NCI-H1694 treated with DMSO at 0.1 percent for 48 hours (cell line): Measurements from ENCODE around the gene METTL1.
"Not testable (repeated sequence)": the region's sequence is repeated elsewhere in the genome, so short reads cannot be mapped to it uniquely, and the experiment has no call there.

Experiments
- DNase-seq: peaks from one replicate; lab custom pipeline; 2025; lab: John Stamatoyannopoulos, UW

METTL1 gene

GRCh38 chr12:57771873-57772428 lies at the start of gene METTL1:
Gene METTL1, minus strand, starts transcription at chr12:57772105. Its CDS starts 22 bp downstream, at chr12:57772083.
- peak; percentile 90 for DNase-seq

GRCh38 chr12:57821015-57821414 lies 49.1 kb upstream of the METTL1 start:
- DNase-seq, result not testable (repeated sequence)

DNA sequence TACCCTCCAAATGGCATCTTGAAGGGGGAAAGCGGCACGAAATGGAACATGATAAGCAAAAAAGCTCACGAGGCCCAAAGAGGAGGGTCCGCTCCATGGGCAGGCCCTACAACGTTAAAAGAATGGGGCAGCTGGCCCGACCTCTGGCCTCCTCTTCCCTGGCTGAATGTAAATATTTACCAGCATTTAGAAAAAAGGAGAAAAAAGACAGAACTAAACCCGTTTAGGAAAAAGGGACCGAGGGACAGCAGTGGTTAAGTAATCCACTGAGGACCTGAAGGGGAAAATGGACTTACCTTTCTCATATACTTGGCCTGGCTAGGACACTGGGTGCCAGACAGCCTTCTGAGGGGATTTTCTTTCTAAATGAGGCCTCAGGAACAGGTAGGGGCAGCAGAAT lies 48.2 kb upstream of the METTL1 start:
- not testable (repeated sequence) for DNase-seq

DNA sequence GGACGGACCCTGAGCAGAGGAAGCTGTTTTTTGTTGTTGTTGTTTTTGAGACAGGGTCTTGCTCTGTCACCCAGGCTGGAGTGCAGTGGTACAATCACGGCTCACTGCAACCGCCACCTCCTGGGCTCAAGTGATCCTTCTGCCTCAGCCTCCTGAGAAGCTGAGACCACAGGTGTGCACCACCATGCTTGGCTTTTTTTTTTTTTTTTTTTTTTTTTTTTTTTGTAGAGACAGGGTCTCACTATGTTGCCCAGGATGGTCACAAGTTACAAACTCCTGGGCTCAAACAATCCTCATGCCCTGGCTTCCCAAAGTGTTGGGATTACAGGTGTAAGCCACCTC lies 46.1 kb upstream of the METTL1 start:
- not testable (repeated sequence) for DNase-seq

- no peak for DNase-seq
These were observed 45.5 kb upstream of the METTL1 start for GRCh38 chr12:57817261-57817989.

GRCh38 chr12:57816855-57817151 lies 44.9 kb upstream of the METTL1 start:
- DNase-seq, result no peak

DNA sequence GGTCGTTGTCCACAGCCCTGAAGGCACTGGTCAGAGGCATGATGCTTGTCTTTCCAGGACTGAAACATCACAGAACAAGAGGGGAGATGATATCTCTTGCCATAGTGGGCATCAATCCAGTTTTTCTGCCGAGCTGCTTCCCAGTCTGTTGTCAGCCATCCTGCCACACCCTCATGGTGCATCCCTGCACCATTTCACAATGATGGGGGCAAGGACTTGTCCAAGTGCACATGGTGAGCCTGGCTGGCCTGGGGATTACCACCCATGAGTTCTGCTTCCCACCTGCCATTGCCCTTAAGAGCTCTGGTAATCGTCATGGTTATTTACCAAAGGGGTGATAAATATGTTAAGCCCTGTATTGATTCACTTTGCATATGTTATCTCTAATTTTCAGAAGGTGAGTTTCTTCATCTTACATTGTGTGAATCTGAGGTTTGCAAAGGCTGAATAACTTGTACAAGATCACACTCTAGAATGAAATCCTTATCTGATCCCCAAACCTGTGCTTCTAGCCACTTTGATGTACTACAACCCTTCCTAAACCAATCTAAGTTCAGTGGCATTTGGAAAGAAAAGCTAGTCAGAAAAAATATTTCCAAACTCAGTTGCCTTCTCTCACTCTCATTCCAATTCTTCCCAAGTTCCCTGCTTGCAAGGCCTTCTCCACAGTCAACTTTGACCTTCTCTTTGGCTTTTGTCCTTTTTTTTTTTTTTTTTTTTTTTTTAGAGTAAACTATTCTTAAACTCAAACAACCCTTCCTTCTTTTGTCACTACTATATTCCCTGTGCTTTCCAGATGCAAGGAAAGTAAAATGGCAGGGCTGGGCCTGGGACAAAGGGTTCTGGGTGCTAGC lies 44.3 kb upstream of the METTL1 start:
- no peak for DNase-seq

DNA sequence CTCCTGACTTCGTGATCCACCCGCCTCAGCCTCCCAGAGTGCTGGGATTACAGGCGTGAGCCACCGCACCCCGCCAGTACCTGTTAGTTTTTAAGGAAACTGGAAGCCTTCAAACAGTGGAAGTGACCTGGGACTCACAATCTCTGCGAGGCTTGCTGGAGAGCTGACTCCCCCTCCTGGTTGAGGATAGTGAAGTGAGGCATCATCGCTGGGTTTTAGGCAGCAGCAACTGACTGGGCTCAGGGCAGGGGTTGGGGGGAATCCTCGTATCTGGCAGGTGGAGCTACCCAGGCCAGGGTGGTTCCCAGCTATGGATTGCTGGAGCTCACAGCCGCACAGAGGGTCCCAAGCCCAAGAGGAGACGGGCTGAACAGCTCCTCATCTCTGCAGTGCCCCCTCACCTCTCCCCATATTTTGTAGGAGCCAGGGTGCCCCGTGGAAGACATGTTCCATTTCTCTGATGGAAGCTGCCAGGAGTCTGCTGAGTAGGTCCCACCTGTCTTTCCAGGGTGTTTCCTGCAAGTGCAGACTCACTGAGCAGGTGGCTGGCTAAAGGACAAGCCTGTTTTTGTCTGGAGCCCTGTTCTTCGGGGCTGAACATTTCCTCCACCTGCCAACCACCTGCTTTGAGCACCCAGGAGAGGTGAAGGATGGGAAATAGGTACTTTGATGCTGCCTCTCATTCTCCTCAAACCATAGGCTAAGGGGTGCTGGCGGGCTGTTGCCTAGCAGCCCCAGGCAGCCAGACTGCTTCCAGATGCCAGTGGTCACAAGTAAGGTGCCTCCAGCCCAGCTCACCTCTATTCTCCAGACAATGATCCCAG lies 43.5 kb upstream of the METTL1 start:
- no peak for DNase-seq

DNA sequence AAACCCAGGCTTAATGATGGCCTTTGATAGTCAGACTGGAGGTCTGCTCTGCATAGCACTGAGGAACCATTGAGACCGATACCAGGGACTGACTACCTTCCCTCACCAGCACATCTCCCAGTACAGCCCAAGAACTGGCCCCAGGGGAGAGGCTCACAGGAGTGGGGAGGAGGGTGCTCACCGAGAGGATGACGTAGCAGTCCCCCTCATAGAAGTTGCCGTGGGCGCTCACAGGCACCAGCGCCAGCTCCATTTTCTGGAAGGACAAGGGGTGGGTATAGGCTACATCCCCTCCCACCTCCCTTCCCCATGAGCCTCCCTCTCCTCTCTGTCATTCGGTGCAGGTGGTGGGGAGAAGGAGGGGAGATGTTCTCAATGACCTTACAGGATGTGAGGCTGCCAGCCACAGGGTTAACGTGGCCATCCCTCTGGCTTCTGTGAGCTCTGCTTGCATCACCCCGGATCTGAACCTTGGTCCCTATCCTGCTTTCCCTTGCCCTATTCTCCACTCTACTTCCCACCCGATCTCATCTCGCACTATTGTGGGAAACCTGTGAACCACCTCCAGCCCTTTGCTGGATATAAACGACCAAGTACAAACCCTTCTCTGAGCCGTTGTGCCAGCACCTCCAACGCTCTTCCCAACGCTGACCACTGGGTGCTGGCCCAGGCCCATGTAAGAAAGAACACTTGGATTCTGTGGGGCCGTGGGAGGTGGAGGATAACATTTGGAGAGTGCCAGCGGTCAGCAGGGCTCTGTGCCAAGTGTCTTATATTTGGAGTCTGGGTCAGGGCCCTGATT lies 42.3 kb upstream of the METTL1 start:
- no peak for DNase-seq

DNA sequence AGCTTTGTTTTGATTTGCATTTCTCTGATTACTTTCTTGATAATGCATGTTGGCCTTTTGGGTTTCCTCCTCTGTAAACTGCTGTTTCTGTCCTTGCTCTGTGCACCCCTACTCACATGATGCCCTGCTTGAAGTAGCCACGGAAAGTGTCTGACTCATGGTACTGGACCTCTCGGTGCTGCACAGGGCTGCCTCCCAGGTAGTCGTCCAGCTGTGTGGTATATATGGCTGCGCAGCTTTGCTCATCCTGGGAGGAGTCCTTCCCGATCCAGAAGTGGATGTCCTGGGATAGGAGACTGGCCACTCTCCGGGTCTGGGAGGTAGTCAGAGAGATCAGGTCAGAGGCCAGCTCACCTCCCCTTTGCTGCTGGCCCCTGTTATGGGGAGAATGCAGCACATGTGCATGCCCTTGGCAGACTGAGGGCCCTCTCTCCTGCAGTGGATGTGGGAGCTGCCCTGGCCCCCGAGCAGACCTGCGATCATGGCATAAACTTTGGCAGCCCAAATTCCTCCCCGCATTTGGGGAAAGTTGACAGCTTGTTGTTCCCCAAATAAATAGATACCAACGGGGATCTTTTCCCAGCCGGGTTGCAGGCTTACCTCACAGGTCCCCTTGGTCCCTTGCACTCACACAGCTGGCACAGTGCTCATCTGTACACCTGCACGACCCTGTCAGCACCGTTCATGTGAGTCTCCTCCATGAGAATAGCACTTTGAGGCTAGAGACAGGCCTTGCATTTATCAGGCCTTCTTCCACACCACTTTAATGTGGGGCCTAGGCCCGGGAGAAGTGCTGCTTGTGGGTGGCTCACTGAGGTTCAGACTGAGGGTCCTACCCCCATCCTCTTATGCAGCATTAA lies 41.4 kb upstream of the METTL1 start:
- no peak for DNase-seq

DNA sequence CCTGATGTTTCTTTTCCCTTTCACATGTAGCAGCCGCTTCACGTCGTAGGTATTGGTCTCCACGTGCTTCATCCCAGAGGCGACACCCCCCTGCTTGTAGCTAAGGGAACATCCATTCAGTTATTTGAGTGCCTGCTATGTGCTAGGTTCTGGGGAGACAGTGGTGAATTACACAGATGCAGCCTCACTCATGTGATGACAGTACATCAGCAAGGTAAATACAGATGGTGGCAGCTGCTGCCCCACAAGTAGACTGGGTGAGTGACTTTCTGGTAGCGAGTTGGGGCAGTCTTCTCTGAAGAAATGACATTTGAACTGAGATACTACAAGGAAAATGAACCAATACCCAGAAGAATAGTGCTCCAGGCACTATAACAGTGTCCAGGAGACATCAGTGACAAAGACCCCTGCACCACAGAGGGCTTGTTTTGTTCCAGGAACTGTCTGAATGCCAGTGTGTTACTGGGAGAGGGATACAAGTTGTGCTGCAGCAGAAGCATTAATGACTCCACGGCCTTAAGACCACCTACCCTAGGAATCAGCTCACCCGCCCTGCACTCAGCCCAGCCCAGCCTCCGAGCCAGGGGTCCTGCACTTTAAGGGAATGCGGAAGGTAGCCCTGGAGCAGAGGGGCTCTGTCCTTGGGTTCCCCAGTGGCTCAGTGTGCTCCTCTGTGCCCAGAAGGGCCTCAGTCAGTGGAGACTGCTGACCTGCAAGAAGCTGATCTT lies 39.3 kb upstream of the METTL1 start:
- no peak for DNase-seq

DNA sequence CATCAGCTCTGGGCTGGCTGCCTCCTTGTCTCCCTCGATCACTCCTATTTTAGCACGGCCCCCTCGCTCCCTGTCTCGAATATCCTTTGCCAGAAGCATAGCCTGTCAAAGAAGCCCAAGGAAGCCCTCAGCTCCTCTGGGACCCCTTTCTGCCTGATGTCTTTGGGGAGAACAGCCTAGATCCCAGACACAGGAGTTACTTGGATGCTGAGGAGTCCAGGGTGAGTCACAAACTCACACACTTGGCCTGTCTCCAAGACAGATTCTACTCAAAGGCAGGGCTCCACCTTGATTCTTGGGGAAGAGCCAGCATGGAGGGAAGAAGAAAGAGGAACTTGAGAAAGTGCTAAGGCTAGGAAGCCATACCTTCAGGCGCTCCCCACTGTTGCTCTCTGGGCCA lies 38.5 kb upstream of the METTL1 start:
- DNase-seq, result no peak

GRCh38 chr12:57809425-57809824 lies 37.5 kb upstream of the METTL1 start:
- DNase-seq, result no peak

- no peak for DNase-seq
These were observed 36.4 kb upstream of the METTL1 start for GRCh38 chr12:57808351-57808750.

DNA sequence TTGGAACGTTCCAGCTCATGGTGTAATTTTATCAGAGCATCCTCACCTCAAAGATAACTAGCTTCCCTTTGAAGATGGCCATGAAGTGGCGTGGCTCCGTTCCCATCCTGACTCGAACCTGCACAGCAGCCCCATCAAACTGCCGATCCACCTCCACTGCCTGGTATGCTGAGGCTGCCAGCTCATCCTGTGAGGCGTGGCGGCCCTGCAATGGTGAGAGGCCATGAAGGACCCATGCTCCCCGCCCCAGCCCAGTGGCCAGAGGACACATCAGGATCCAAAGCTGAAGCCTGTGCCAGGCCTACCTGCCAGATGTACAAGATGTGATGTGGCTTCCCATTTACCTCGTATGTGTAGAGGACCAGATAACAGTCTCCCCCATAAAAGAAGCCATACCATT lies 35.4 kb upstream of the METTL1 start:
- DNase-seq, result no peak

DNA sequence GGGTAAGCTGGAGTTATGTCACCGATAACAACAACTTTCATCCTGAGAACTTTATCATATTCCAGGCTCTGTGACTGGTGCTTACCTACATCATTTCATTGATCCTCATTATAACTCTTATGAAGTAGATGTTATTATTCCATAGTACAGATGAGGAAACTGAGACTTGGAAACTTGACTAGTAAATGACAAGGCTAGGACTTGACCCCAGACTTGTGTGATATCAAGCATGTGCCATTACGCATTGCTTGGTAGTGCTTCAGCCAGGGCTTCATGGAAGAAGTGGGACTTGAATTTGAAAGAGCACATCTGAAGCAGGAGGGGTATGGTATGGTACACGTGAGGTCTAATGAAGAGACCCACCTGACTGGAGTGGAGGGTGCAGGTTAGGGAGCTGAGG lies 34.8 kb upstream of the METTL1 start:
- DNase-seq, result no peak

DNA sequence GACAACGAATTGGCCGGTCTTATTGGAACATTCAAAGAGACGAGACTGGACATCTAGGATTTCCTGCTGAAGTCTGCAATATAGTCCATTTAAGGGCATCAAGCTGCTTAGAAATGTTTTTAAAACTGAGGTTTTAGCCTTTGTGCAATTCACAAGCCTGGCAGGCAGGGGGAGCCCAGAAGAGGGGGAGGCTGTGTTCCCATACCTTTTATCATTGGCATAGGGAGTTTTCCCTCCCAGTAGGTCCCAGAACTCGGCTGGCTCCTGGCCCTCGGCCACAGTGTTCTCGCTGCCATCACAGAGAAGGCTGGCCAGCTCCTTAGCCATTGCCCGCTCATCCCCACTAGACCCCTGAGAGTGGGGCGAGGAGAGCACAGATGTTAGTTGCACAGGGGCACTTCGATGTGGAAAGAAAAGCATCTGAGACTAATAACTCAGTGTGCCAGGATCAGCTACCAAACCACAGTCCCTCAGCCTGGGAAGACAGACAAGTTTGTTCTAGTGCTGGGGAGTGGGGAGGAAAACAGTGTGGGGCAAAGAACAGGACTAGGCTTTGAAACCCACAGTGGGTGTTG lies 31.5 kb upstream of the METTL1 start:
- DNase-seq, result peak; percentile 29

DNA sequence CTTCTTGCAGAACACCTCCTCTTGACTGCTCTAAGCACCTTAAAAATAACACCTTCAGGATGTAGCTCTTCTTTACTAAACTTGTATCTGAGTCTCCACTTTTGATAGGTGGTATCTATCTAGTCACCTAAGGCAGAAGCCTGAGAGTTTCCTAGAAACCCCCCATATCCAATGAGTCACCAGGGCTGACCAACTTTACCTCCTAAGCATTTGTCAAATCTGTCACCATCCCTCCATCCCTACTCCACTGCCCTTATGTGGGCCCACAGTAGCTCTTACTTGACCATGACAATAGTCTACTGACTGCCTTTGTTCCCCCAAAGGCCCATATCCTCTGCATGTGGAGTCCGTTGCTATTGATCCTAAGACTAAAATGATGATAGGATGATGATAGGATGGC lies 30.7 kb upstream of the METTL1 start:
- no peak for DNase-seq

DNA sequence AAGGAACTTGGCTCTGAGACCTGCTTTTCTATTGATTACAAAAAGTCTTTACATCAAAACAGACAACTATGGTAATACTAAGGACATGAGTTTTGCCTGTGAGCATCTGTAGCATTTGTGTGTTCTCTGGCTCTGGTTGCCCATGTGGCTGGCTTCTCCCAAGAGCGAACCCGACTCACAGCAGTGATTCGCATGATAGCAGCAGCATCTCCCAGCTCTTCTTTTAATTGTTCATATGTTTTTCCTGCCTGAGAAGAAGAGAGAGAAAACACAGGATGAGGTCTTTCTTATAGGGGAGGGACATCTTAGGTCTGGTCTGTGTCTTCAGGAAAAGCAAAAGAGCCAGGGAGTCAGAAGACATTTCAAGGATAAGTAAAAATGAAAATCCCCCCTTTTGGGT lies 29.1 kb upstream of the METTL1 start:
- no peak for DNase-seq

DNA sequence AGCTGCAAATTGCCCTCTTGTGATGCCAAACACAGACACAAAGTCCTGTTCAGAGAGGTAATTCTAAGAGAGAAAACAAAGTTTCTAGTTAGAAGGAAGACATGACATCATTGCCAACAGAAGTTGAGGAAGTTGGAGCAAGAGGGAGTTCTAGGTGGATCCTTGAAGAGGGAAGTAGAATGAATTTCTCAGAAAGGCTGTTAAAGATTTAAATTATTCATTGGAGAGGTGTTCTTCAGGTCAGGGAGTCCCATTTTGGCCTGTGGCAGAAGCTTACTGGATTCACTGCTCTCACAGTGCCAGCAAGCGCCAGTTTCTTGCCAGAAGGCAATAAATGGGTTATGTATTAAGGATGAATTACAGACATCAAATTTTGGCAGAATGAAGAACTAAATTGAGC lies 26.0 kb upstream of the METTL1 start:
- DNase-seq, result no peak
